WTC11 (cell line): Measurements from ENCODE around the gene EDIL3. TPM values are rescaled to one million over a fixed set of nuclear protein-coding genes. Genes with fewer than 3 reads are reported as not detected.
A peak's percentile ranks its signal among the peaks of the same experiment; 100 is the strongest.

Source experiments
- ATAC-seq: fragments of 200-7000 bp; cut with Tn5 transposase; 2 replicates; pipeline ENCODE4 v1.10.0; 2021; ENCODE audit warnings: mild to moderate bottlenecking, moderate library complexity
- CTCF ChIA-PET: fragments of 300-600 bp; sonication (Branson Sonifier 250); formaldehyde crosslinking; loops from one replicate; lab custom pipeline; 2021; ENCODE audit warnings: antibody characterized with exemption; lab: Charles Lee
- POLR2A ChIA-PET: fragments of 350-600 bp; sonication (Branson Sonifier 250); formaldehyde crosslinking; loops from one replicate; lab custom pipeline; 2021; ENCODE audit warnings: antibody characterized with exemption; lab: Charles Lee
- DNase-seq: peaks from one replicate; pipeline ENCODE4 v3.0.0; 2021; ENCODE audit warnings: low spot score
- H3K27ac Mint-ChIP-seq: 2 replicates; pipeline ENCODE4 v1.8.0; 2021; ENCODE audit warnings: mixed read lengths
- H3K27me3 Mint-ChIP-seq: 2 replicates; pipeline ENCODE4 v1.8.0; 2021; ENCODE audit warnings: low read depth, mild to moderate bottlenecking, moderate library complexity, mixed read lengths
- H3K36me3 Mint-ChIP-seq: 2 replicates; pipeline ENCODE4 v1.8.0; 2021; ENCODE audit warnings: mixed read lengths
- H3K4me1 Mint-ChIP-seq: 2 replicates; pipeline ENCODE4 v1.8.0; 2022; ENCODE audit warnings: mixed read lengths
- H3K4me3 Mint-ChIP-seq: 2 replicates; pipeline ENCODE4 v1.8.0; 2021; ENCODE audit warnings: mild to moderate bottlenecking, moderate library complexity, mixed read lengths
- H3K9me3 Mint-ChIP-seq: 2 replicates; pipeline ENCODE4 v1.8.0; 2021; ENCODE audit warnings: mixed read lengths
- FOXK1 ChIP-seq: sonication (generic); formaldehyde crosslinking; IDR thresholded peaks from 2 replicates; pipeline ENCODE4 v1.8.0; 2022; ENCODE audit warnings: mild to moderate bottlenecking, moderate library complexity, missing genetic modification reagents
- GABPB1 ChIP-seq: sonication (generic); formaldehyde crosslinking; IDR thresholded peaks from 2 replicates; pipeline ENCODE4 v1.8.1; 2023; ENCODE audit warnings: mild to moderate bottlenecking, missing genetic modification reagents
- JUN ChIP-seq: sonication (generic); formaldehyde crosslinking; IDR thresholded peaks from 2 replicates; pipeline ENCODE4 v1.8.0; 2023; ENCODE audit warnings: mild to moderate bottlenecking, missing genetic modification reagents
- MLX ChIP-seq: sonication (generic); formaldehyde crosslinking; IDR thresholded peaks from 2 replicates; pipeline ENCODE4 v1.8.1; 2023; ENCODE audit warnings: mild to moderate bottlenecking, missing genetic modification reagents, moderate library complexity
- NFE2L1 ChIP-seq: sonication (generic); formaldehyde crosslinking; IDR thresholded peaks from 2 replicates; pipeline ENCODE4 v1.8.1; 2023; ENCODE audit warnings: missing genetic modification reagents
- PRDM15 ChIP-seq: sonication (generic); formaldehyde crosslinking; IDR thresholded peaks from 2 replicates; pipeline ENCODE4 v1.8.0; 2022; ENCODE audit warnings: missing genetic modification reagents
- PREB ChIP-seq: sonication (generic); formaldehyde crosslinking; IDR thresholded peaks from 2 replicates; pipeline ENCODE4 v1.8.1; 2022; ENCODE audit warnings: mild to moderate bottlenecking, missing genetic modification reagents, moderate library complexity, borderline replicate concordance
- RORB ChIP-seq: fragments of 250-450 bp; sonication (Bioruptor Pico); IDR thresholded peaks from 2 replicates; pipeline ENCODE4 v1.9.0; 2021; ENCODE audit warnings: mild to moderate bottlenecking
- STAT6 ChIP-seq: sonication (generic); formaldehyde crosslinking; conservative IDR thresholded peaks from 2 replicates; pipeline ENCODE4 v1.8.1; 2023; ENCODE audit warnings: mild to moderate bottlenecking, low read depth, missing genetic modification reagents, moderate library complexity
- USF2 ChIP-seq: sonication (generic); formaldehyde crosslinking; IDR thresholded peaks from 2 replicates; pipeline ENCODE4 v1.8.1; 2023; ENCODE audit warnings: mild to moderate bottlenecking, missing genetic modification reagents, moderate library complexity
- ZBTB21 ChIP-seq: sonication (generic); formaldehyde crosslinking; IDR thresholded peaks from 2 replicates; pipeline ENCODE4 v1.8.1; 2023; ENCODE audit warnings: mild to moderate bottlenecking, missing genetic modification reagents, borderline replicate concordance
- ZNF232 ChIP-seq: sonication (generic); formaldehyde crosslinking; IDR thresholded peaks from 2 replicates; pipeline ENCODE4 v1.8.0; 2022; ENCODE audit warnings: mild to moderate bottlenecking, missing genetic modification reagents
- ZSCAN18 ChIP-seq: fragments of 250-450 bp; sonication (Bioruptor Pico); IDR thresholded peaks from 2 replicates; pipeline ENCODE4 v2.1.2; 2022; ENCODE audit warnings: mild to moderate bottlenecking, moderate library complexity
- total RNA-seq: library from RNA; stranded (reverse); gene quantifications from 3 replicates; pipeline ENCODE4 v1.2.3, GENCODE V29; 2021

The EDIL3 gene
- total RNA-seq, 1 experiment from 2014 or later: 48.3 TPM

- H3K27me3 Mint-ChIP-seq: no peaks in the 10 kb centered on the region
- H3K36me3 Mint-ChIP-seq: no peaks in the 10 kb centered on the region
- no peak overlapping the region for H3K4me3 Mint-ChIP-seq
- H3K4me1 Mint-ChIP-seq: peaks cover 13% of the 10 kb centered on the region
- no peak for TF ChIP-seq ZNF232 (CRISPR knock-in tag)
- no peak for TF ChIP-seq PRDM15
- TF ChIP-seq JUN (CRISPR knock-in tag): no peak
- TF ChIP-seq GABPB1 (CRISPR knock-in tag): no peak
- TF ChIP-seq STAT6 (CRISPR knock-in tag): no peak
- 0 out of 2 replicates have a peak overlapping the region, but pooled peaks have one; percentile 9 for H3K27ac Mint-ChIP-seq
- ChIA-PET CTCF (no interaction called here), POLR2A (no interaction called here)
- DNase-seq (no peak), ATAC-seq (no peak)
- H3K9me3 Mint-ChIP-seq: no peaks in the 10 kb centered on the region
Observed at GRCh38 chr5:83956386-83956785, 428.3 kb downstream of the EDIL3 start.

- Mint-ChIP-seq H3K27me3 (no peaks in the 10 kb centered on the region), H3K36me3 (no peaks in the 10 kb centered on the region), H3K4me1 (peaks cover 13% of the 10 kb centered on the region), H3K4me3 (no peak overlapping the region), H3K9me3 (no peaks in the 10 kb centered on the region), H3K27ac (no peak overlapping the region)
- DNase-seq (no peak), ATAC-seq (no peak)
- TF ChIP-seq PREB (CRISPR knock-in tag) (no peak), RORB (CRISPR knock-in tag) (no peak), NFE2L1 (no peak), MLX (CRISPR knock-in tag) (no peak), JUN (CRISPR knock-in tag) (no peak), ZBTB21 (no peak), FOXK1 (no peak), USF2 (CRISPR knock-in tag) (no peak), ZSCAN18 (CRISPR knock-in tag) (no peak)
- POLR2A ChIA-PET: no interaction called here
- CTCF ChIA-PET: no interaction called here
Observed at GRCh38 chr5:83955916-83956315, 428.8 kb downstream of the EDIL3 start.
